GM18526 (cell line): ENCODE measurements around the gene LHFPL4.

ENCODE experiments used
- POLR2A ChIP-seq: IDR thresholded peaks from 3 replicates; pipeline ENCODE4 v1.6.1; 2011; ENCODE audit not compliant: insufficient read length; ENCODE audit errors: extremely low read depth

LHFPL4 gene

DNA sequence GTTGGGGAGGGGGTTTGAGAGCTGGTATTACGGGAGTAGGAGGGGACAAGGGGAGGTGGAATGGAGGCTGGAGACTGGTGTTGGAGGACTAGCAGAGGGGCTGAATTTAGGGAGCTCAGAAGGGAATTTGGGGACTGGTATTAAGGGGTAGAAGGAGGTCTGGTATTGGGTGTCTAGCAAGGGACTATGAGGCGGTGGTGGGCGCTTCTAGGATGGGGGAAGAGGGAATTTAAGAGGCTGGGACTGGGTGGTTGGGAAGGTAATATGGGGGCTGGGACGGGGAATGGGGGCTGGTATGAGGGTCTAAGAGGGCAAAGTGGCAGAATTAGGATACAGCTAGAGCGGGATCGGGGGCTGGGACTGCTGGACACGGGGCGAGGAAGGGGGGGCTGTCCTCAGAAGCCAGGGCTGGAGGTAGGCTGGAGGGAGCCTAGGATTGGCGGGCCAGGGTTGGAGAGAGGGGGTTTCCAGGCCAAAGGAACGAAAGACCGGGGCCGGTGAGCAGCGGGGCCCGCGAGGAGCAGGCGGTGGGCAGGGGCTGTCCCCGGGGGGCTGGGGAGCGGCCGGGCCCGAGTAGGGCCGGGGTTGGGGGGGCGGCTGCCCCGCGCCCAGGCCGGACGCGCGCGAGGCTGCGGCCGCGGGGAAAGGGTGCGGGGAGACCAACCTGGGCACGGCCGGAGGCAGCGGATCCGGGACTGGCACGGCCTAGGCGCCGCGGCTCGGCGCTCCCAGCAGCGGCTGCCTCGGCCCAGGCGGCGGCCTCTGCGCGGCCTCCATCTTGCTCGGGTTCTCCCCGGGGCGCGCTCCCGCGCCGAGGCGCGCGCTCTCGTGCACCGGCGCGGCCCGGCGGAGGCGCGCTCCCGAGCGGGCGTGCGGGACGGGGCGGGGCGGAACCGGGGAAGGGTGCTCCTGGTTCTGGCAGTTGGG lies at the start of gene LHFPL4:
Gene LHFPL4 (minus strand): TSS at position 802 of the 927 bp plus-strand sequence. CDS start 1,143 bp downstream, outside the sequence.
- TF ChIP-seq POLR2A: no peak

DNA sequence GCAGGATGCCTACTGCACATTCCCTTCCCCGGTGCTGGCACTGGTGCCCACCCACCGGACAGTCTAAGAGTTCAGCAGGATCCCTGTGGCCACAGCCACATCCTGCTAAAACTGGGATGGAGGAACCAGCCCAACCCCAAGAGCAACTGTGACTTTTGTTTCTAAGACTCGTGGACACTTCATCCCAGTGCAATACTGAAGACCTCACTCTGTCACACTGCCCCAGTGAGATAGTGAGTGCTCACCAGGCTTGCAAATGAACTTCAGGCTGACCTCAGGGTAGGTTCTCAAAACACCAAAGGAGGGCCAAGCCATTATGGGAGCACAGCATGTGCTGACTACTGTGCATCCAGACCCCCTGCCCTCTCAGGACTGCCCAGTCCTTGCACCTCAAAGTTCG lies 49.0 kb upstream of the LHFPL4 start:
- no peak for TF ChIP-seq POLR2A

DNA sequence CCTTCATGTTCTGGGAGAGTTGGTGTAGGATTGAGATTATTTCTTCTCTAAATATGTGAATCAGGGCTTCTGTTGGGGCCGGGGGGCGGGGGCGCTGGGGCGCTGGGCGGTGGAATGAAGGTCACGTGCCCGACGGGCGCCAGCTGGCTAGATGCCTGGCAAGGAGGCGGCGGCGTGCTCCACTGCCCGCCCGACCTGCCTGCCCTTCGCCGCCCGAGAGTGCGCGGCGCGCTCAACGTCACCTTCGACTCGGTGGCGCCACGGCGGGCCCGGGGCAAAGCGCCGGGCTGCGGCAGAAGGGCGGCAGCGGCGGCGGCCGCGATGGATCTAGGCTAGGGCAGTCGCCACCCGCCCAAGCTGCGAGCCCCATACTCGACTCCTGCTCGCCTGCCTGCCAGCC lies 47.0 kb upstream of the LHFPL4 start:
- no peak for TF ChIP-seq POLR2A

DNA sequence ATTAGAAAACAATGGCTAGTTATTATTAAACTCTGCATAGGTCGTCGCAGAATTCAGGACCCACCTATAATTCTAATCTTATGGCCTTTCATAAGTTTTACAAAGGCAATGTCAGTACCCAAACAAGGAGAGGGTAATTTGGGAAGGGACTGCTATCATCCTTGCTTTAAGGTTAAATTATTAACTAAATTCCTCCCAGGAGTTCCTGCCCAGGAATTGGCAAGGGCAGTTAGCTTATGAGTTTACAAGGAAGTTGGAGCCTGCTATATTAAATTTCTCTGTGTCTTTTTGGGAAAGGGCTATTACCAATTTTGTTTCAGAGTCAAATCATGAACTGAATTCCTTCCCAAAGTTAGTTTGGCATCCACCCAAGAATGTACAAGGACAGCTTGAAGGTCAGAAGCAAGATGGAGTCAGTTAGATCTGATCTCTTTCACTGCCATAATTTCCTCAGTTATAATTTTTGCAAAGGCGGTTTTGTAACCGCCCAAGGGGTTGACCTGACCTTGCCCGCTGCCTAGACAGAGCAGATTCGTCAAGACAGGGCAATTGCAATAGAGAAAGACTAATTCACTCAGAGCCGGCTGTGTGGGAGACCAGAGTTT lies 45.3 kb upstream of the LHFPL4 start:
- TF ChIP-seq POLR2A: no peak

DNA sequence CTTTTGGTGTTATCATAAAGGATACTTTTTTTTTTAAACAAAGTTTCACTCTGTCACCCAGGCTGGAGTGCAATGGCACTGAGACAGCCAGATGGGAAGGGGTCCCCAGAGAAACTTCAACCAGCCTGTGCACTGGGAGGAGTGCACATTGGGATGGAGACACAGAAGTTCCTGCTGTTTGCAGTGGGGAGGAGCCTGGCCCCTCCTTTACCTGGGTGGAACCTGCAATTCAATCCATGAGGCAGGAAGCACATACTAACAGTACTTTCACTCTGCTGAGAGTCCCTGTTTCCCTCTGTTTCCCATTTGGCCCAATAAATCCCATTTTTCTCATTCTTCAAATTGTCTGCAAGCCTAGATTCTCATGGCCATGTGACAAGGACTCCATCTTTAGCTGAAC lies 42.3 kb upstream of the LHFPL4 start:
- no peak for TF ChIP-seq POLR2A

DNA sequence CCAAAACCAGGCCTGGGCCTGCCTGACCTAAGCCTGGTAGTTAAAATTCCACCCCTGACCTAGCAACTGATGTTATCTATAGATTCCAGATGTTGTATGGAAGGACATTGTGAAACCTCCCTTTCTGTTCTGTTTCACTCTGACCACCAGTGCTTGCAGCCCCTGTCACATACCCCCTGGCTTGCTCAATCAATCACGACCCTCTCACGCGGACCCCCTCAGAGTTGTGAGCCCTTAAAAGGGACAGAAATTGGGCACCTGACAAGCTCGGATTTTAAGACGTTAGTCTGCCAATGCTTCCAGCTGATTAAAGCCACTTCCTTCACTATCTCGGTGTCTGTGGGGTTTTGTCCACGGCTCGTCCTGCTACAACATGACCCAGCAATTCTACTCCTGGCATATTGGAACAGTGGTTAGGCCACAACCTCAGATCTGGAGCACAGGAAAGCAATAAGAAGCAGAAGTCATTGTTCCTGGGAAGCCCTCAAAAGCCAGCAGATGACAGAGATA lies 36.7 kb upstream of the LHFPL4 start:
- no peak for TF ChIP-seq POLR2A

DNA sequence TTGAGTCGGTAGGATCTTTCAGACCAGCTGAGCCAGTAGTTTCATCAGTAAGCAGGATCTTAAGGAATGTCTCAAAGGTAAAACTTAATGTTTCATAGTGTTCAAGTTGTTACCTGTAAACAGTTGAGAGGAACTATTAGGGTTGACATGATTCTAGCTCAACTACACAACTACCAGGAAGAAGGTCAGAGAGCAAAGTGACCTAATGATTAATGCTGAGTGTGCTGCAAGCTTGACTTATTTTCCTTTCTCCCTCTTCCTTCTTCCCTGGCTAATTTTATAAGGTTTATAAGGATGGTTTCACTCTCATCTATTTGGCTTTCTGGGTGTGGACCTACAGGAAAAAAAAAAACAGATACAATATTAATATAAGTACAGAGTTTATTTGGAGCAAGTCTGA lies 30.2 kb upstream of the LHFPL4 start:
- TF ChIP-seq POLR2A: no peak

DNA sequence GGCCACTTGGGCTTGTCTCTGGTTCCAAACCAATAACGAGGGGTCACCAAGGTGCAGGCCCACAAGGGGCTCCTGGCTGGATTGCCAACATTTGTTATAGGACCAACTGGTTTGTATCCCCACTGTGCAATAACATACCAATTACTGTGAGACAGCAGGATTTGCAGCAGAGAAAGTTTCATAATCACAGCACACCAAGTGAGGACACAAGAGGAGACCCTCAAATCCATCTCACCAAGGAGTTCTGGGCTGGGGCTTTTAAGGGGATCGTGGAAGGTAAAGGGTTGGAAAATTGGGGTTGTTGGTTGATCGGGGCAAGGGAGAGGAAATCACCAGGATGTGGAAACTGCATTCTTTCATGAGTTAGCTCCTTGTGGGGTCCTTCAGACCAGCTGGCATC lies 29.7 kb upstream of the LHFPL4 start:
- no peak for TF ChIP-seq POLR2A

DNA sequence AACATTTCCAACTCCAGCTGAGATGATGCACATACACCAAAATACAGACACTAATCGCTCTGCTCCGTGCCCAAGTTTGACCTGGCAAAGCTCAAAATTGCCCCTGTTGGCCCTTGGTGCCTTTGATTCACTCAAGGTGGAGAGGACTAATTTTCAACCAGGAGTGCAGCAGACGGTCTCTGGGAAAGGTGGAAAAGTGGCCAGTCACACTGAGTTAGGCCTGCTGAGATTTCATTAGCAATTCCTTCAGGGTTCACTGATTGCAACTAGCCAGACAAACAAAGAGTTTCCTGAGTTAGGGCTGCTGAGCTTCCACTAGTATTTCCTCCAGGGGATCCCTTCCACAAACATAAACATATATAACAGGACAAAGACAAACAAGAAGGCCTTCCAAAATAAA lies 28.7 kb upstream of the LHFPL4 start:
- no peak for TF ChIP-seq POLR2A

DNA sequence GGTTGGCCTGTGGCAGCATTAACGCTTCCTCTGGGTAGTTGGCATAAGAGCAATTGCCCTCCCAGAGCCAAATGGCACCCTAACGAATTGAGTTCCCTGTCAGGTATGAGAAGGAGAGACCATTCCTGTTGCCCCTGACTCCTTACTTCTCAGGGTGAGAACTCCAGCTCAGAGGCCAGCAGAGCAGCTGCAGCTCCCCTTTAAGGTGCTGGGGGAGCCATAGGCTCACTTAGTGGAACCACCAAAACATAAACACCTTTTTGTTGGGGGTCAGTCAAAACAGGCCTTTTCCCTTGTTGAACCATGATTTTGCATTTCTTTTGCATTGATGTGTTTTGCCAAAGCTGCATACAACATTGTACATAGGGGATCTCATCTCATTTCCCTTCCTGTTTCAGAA lies 28.1 kb upstream of the LHFPL4 start:
- no peak for TF ChIP-seq POLR2A

DNA sequence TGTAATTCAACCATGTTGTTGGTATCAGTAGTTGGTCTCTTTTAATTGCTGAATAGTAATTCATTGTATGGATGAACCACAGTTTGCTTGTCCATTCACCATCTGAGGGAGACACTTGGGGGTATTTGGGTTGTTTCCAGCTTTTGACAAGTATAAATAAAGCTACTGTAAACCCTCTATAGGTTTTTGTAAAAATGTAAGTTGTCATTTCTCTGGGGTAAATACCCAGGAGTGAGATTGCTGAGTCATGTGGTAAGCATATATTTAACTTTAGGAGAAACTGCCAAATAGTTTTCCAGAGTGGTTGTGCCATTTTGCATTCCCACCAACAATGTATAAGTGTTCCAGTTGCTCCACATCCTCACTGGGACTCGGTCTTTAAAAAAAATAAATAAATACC lies 15.4 kb upstream of the LHFPL4 start:
- TF ChIP-seq POLR2A: no peak

DNA sequence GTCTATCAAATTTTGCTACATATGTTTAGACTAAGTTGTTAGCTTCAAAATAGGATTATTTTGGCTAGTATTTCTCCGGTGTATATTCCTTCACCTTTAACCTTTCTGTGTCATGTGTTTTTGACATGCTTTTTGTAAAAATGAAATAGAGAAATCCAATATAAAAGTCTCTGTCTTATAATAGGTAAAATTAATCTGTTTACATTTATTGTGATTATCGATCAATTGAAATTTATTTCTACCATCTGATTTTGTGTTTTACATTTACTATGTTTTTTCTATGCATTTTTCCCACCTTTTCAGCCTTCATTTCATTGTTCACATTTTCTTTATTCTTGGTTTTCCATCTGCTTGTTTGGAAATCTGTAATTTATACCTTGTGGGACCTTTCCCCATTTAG lies 11.7 kb upstream of the LHFPL4 start:
- no peak for TF ChIP-seq POLR2A

DNA sequence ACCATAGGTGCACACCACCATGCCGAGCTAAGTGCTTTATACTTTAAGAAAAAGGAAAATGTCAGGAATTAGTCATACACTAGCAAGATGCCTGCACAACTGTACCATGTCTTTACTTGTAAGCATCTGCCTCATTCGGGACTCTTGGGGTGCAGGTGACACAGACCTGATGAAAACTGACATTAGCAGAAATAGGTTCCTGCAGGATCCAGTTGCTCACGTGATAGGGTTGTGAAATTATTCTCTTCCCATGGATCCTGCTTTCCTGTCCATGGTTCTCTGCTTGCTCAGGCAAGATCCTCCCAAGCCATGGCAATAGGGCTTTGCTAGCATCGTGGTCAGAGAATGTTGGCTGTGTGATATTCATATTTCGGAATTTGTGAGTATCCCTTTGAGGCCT lies 10.2 kb upstream of the LHFPL4 start:
- no peak for TF ChIP-seq POLR2A

DNA sequence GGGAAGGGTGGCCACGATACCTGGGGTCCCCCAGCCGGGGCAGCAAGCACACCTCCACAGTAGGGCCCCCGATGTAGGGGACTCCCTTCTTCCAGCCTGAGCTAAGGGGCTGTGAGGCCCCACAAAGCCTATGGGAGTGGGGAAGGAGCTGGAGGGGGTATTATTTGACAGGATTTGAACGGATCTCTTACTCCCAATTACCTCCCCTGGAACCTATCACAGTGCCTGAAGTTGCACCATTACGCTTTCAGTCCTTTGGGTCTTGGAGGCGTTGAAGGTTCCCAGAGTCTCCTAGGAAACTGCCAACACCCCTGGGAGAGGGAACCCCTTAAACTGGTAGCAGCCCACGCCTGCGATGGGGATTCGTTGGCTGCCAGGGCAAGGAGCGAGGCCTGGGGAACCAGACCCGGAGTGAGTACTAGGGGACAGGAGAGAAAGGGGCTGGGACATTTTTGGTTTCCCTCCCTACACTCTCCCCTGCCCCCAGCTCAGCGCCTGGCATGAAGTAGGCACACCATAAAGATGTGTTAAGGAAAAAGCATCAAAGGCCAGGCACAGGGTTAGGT lies 409 bp upstream of the LHFPL4 start:
- TF ChIP-seq POLR2A: no peak

DNA sequence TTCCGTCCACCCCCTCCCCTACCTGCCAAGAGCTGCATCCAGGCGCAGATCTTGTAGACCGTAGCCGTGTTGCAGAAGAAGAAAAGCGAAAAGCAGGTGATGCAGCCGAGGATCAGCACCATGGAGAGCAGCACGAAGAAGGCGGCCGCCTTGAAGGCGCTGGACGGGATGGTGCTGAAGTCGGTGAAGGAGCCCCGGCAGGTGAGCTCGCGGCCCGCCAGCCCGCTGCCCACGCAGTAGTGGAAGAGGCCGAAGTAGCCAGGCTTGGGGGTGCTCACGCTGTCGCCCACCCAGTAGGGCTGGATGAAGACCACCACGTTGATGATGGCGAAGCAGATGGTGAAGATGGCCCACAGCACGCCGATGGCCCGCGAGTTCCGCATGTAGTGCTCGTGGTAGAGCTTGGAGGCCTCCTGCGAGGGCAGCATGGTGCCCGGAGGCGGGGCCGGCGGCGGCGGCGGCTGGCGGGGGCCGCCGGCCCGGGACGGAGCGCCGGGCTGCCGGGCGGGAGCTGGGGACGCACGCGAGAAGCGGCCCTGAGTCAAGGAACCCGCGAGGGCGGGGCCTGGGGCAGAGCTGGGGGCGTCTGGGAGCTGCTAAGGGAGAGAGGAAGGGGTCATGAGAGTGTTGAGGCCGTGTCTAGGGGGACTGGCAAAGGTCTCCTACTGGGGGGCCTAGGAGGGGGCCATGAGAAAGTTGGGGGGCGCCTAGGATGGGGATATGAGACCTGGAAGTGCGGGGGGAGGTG lies 1.2 kb downstream of the LHFPL4 start:
- no peak for TF ChIP-seq POLR2A
